Measurements from ENCODE around the gene MTURN. TPM values are rescaled to one million over a fixed set of nuclear protein-coding genes. Genes with fewer than 3 reads are reported as not detected.
A peak's percentile ranks its signal among the peaks of the same experiment; 100 is the strongest.

Gene MTURN
- total RNA-seq, 4 donors from 2014 or later, result 36.9 to 59.7 (median 45.6) TPM

GRCh38 chr7:30149640-30150272, 15.0 kb downstream of the MTURN start:
- intact Hi-C loops (cut with DNase I; ENCODE audit: low total_unique reads), result no loop called here
- TF ChIP-seq POLR2A (IDR thresholded peaks at IDR 0.05) (no peak), CTCF (IDR thresholded peaks at IDR 0.05) (no peak)
- 89 to 90% methylated on average over 7 of the region's 7 CpGs for WGBS, 2 donors

GRCh38 chr7:30150711-30151110, 15.9 kb downstream of the MTURN start:
- DNase-seq (ENCODE audit: low spot score in 2 of 2), result no peak
- no peak overlapping the region for H3K4me3 ChIP-seq (ENCODE audit: low read depth, poor library complexity, severe bottlenecking)
- TF ChIP-seq POLR2A (IDR thresholded peaks at IDR 0.05) (no peak), CTCF (IDR thresholded peaks at IDR 0.05) (no peak)
- intact Hi-C loops (cut with DNase I; ENCODE audit: low total_unique reads), result no loop called here
- WGBS, 2 donors, result 93 to 96% methylated on average over 7 of the region's 7 CpGs

More at GRCh38 chr7:30149640-30150272, 15.0 kb downstream of the MTURN start:
- H3K4me3 ChIP-seq (ENCODE audit: low read depth, poor library complexity, severe bottlenecking), result no peak overlapping the region
- no peak for DNase-seq (ENCODE audit: low spot score in 2 of 2)

- DNase-seq (ENCODE audit: low spot score in 2 of 2), result no peak
- no peak for TF ChIP-seq CTCF (IDR thresholded peaks at IDR 0.05)
- no peak for TF ChIP-seq POLR2A (IDR thresholded peaks at IDR 0.05)
- 87 to 89% methylated on average over 9 of the region's 9 CpGs for WGBS, 2 donors
- intact Hi-C loops (cut with DNase I; ENCODE audit: low total_unique reads), result no loop called here
- H3K4me3 ChIP-seq (ENCODE audit: low read depth, poor library complexity, severe bottlenecking), result no peak overlapping the region
Measured at GRCh38 chr7:30154111-30154587, 19.4 kb downstream of the MTURN start.

GRCh38 chr7:30155481-30155880, 20.7 kb downstream of the MTURN start:
- 90 to 93% methylated on average over 8 of the region's 8 CpGs for WGBS, 2 donors
- intact Hi-C loops (cut with DNase I; ENCODE audit: low total_unique reads), result no loop called here
- no peak for TF ChIP-seq POLR2A (IDR thresholded peaks at IDR 0.05)
- DNase-seq (ENCODE audit: low spot score in 2 of 2), result peak in 1 of 2 donors; percentile 3
- H3K4me3 ChIP-seq (ENCODE audit: low read depth, poor library complexity, severe bottlenecking), result no peak overlapping the region

GRCh38 chr7:30157204-30157603, 22.4 kb downstream of the MTURN start:
- TF ChIP-seq CTCF (IDR thresholded peaks at IDR 0.05) (no peak), POLR2A (IDR thresholded peaks at IDR 0.05) (no peak)
- intact Hi-C loops (cut with DNase I; ENCODE audit: low total_unique reads), result no loop called here
- WGBS, 2 donors, result 74 to 77% methylated on average over 9 of the region's 9 CpGs
- no peak for DNase-seq (ENCODE audit: low spot score in 2 of 2)
- H3K4me3 ChIP-seq (ENCODE audit: low read depth, poor library complexity, severe bottlenecking), result no peak overlapping the region

GRCh38 chr7:30159163-30159562, 24.4 kb downstream of the MTURN start:
- WGBS, 2 donors, result 85 to 91% methylated on average over 4 of the region's 4 CpGs
- no peak for DNase-seq (ENCODE audit: low spot score in 2 of 2)
- no peak overlapping the region for H3K4me3 ChIP-seq (ENCODE audit: low read depth, poor library complexity, severe bottlenecking)
- intact Hi-C loops (cut with DNase I; ENCODE audit: low total_unique reads), result no loop called here
- TF ChIP-seq CTCF (IDR thresholded peaks at IDR 0.05) (no peak), POLR2A (IDR thresholded peaks at IDR 0.05) (no peak)
